Smooth muscle cell (in vitro differentiated cells): Measurements from ENCODE around the gene FKBP15. TPM values are rescaled to one million over a fixed set of nuclear protein-coding genes. Genes with fewer than 3 reads are reported as not detected.

Source experiments
- DNase-seq: peaks from one replicate; lab custom pipeline; 2025; ENCODE audit not compliant: unreplicated experiment; lab: John Stamatoyannopoulos, UW
- H2AFZ ChIP-seq: fragments of 200-600 bp; sonication (generic); 2 replicates; pipeline ENCODE4 v1.6.0; 2016; ENCODE audit warnings: antibody characterized with exemption, low read depth, mild to moderate bottlenecking
- H3F3A ChIP-seq: fragments of 200-600 bp; sonication (generic); 2 replicates; pipeline ENCODE4 v1.6.0; 2017; ENCODE audit warnings: antibody characterized with exemption, low read depth
- H3K27ac ChIP-seq: fragments of 200-600 bp; sonication (generic); 2 replicates; pipeline ENCODE4 v1.5.1; 2016; ENCODE audit warnings: low read depth, mild to moderate bottlenecking
- H3K27me3 ChIP-seq: fragments of 200-600 bp; sonication (generic); 2 replicates; pipeline ENCODE4 v1.6.1; 2016; ENCODE audit warnings: low read depth, mild to moderate bottlenecking
- H3K36me3 ChIP-seq: fragments of 200-600 bp; sonication (generic); 2 replicates; pipeline ENCODE4 v1.5.1; 2016; ENCODE audit warnings: low read depth
- H3K4me1 ChIP-seq: fragments of 200-600 bp; sonication (generic); 2 replicates; pipeline ENCODE4 v1.5.1; 2016; ENCODE audit warnings: low read depth
- H3K4me2 ChIP-seq: fragments of 200-600 bp; sonication (generic); 2 replicates; pipeline ENCODE4 v1.6.0; 2016; ENCODE audit warnings: mild to moderate bottlenecking
- H3K4me3 ChIP-seq: fragments of 200-600 bp; sonication (generic); 2 replicates; pipeline ENCODE4 v1.5.1; 2016; ENCODE audit warnings: mild to moderate bottlenecking
- H3K79me2 ChIP-seq: fragments of 200-600 bp; sonication (generic); 2 replicates; pipeline ENCODE4 v1.6.0; 2016; ENCODE audit warnings: low read depth, mild to moderate bottlenecking
- H3K9ac ChIP-seq: fragments of 200-600 bp; sonication (generic); 2 replicates; pipeline ENCODE4 v1.6.0; 2016; ENCODE audit warnings: low read depth
- H3K9me3 ChIP-seq: fragments of 200-600 bp; sonication (generic); replicated peaks from 2 replicates; pipeline ENCODE4 v1.5.1; 2016; ENCODE audit warnings: low read depth
- H4K20me1 ChIP-seq: fragments of 200-600 bp; sonication (generic); 2 replicates; pipeline ENCODE4 v1.6.0; 2016; ENCODE audit warnings: low read depth
- WGBS: methylation state at CpG from one replicate; pipeline ENCODE4 v1.1.7; 2016; ENCODE audit warnings: low lambda C conversion rate; 5-methylcytosine and 5-hydroxymethylcytosine counted together
- polyA plus RNA-seq: library from polyadenylated mRNA; unstranded; fragments of >200 nt; fragmentation: Nextera tagmentation; extraction: Ambion mirVana; gene quantifications from 2 replicates; pipeline ENCODE4 v1.2.1, GENCODE V29; 2016
- total RNA-seq: library from RNA; depleted of rRNA; stranded (reverse); fragments of >200 nt; gene quantifications from 2 replicates; pipeline ENCODE4 v1.2.3, GENCODE V29; 2014
- TF ChIP-seq, protein P1 (sequence below): fragments of 200-600 bp; sonication (generic); IDR thresholded peaks from 2 replicates; pipeline ENCODE4 v1.5.1; 2017; ENCODE audit warnings: borderline replicate concordance, mild to moderate bottlenecking, antibody characterized with exemption; ENCODE audit not compliant: insufficient read depth, poor library complexity, severe bottlenecking

FKBP15 gene
- total and polyA plus RNA-seq, 2 experiments from 2014 or later, result 13.0 to 27.9 TPM

DNA sequence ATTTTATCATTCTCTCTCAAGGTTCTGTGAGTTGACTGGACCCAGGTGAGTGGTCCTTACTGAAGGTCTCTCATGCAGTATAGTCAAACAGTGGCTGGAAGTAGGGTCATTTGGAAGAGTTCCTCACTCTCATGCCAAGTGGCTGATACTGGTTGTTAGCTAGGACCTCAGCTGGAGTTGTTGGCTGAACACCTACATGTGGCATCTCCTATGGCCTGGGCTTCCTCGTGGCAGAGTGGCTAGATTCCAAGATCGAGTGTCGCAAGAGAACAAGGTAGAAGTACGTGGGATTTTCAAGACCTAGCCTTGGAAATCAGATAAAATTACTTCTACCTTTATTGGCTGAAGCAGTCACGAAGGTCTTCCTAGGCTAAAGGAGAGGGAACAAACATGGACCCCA, 62.6 kb downstream of the FKBP15 start:
- Histone ChIP-seq H3F3A (peaks cover 7% of the 10 kb centered on the region), H3K9me3 (no peaks in the 10 kb centered on the region), H3K27me3 (no peaks in the 10 kb centered on the region), H3K36me3 (peaks cover 4% of the 10 kb centered on the region), H3K27ac (no peak overlapping the region), H3K79me2 (no peaks in the 10 kb centered on the region), H4K20me1 (peaks cover 9% of the 10 kb centered on the region), H2AFZ (no peak overlapping the region), H3K4me1 (no peaks in the 10 kb centered on the region), H3K9ac (no peak overlapping the region), H3K4me3 (no peak overlapping the region), H3K4me2 (no peak overlapping the region)
- DNase-seq, result no peak
- TF ChIP-seq, protein P1, sequence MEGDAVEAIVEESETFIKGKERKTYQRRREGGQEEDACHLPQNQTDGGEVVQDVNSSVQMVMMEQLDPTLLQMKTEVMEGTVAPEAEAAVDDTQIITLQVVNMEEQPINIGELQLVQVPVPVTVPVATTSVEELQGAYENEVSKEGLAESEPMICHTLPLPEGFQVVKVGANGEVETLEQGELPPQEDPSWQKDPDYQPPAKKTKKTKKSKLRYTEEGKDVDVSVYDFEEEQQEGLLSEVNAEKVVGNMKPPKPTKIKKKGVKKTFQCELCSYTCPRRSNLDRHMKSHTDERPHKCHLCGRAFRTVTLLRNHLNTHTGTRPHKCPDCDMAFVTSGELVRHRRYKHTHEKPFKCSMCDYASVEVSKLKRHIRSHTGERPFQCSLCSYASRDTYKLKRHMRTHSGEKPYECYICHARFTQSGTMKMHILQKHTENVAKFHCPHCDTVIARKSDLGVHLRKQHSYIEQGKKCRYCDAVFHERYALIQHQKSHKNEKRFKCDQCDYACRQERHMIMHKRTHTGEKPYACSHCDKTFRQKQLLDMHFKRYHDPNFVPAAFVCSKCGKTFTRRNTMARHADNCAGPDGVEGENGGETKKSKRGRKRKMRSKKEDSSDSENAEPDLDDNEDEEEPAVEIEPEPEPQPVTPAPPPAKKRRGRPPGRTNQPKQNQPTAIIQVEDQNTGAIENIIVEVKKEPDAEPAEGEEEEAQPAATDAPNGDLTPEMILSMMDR, result no peak
- WGBS, result 96% methylated on average over 5 of the region's 5 CpGs

DNA sequence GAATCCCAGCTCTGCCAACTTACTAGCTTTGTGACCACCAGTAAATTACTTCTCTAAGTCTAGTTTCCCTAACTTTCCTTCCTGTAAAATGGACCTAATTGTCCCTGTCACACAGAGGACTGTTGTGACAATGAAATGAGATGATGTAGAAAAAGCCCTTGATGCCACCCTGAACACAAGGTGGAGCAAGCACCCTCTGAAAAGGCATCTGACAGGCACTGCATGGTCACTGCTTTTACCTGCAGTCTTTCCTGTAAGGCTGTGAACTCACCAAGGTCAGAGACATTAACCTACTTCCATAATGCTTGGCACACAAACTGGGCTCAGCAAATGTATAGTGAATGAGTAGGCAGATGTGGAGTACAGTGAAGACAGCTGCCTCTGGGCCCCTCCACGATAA, 64.2 kb downstream of the FKBP15 start:
- peaks cover 4% of the 10 kb centered on the region for H3K36me3 ChIP-seq
- 94% methylated on average over 1 of the region's 1 CpG for WGBS

DNA sequence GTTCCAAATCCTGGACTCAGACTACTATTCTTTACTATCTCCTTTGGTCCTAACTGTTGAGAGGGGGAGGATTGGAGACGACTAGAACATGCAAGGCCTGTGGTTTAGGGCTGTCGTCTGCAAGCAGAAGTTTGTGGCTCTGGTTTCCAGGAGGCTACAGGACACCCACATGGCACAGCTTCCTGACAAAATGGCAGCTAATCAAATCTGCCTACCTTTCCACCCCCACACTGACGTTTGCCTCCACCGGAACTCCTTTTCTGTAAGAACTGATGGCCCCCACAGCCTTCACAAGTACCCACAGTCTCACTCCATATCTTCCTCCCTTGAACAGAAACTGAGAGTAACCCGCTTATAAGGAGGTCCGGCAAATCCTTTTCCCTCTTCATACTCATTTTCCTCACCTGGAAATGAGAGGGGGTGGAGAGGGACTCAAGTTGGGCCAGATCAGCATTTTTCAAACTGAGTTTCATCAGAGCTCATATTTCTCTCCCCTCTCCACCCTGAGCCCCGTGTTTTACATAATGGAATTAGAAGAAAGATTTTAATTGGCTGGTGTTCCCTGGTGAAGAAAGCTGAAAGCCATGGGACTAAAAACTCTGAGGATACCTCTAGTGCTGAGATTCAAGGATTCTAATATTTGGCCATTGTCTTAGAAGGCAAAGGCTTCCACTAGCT, 65.0 kb downstream of the FKBP15 start:
- H4K20me1 ChIP-seq, result peaks cover 11% of the 10 kb centered on the region
- DNase-seq, result no peak
- no peak overlapping the region for H3K4me3 ChIP-seq
- no peaks in the 10 kb centered on the region for H3K79me2 ChIP-seq
- WGBS, result 55% methylated on average over 7 of the region's 7 CpGs
- no peak overlapping the region for H3K9ac ChIP-seq
- H3F3A ChIP-seq, result peaks cover 7% of the 10 kb centered on the region
- no peak overlapping the region for H3K27ac ChIP-seq
- peaks cover 4% of the 10 kb centered on the region for H3K36me3 ChIP-seq
- TF ChIP-seq, protein P1, result no peak
- H3K9me3 ChIP-seq, result no peaks in the 10 kb centered on the region
- no peaks in the 10 kb centered on the region for H3K27me3 ChIP-seq
- no peaks in the 10 kb centered on the region for H3K4me1 ChIP-seq
- no peak overlapping the region for H3K4me2 ChIP-seq
- no peak overlapping the region for H2AFZ ChIP-seq

More for the DNA sequence above, 64.2 kb downstream of the FKBP15 start:
- Histone ChIP-seq H2AFZ (no peak overlapping the region), H3F3A (peaks cover 7% of the 10 kb centered on the region), H3K4me2 (no peak overlapping the region), H3K4me3 (no peak overlapping the region), H4K20me1 (peaks cover 11% of the 10 kb centered on the region), H3K79me2 (no peaks in the 10 kb centered on the region), H3K9me3 (no peaks in the 10 kb centered on the region), H3K27me3 (no peaks in the 10 kb centered on the region), H3K9ac (no peak overlapping the region), H3K27ac (no peak overlapping the region), H3K4me1 (no peaks in the 10 kb centered on the region)
- DNase-seq, result no peak
- TF ChIP-seq, protein P1, result no peak

DNA sequence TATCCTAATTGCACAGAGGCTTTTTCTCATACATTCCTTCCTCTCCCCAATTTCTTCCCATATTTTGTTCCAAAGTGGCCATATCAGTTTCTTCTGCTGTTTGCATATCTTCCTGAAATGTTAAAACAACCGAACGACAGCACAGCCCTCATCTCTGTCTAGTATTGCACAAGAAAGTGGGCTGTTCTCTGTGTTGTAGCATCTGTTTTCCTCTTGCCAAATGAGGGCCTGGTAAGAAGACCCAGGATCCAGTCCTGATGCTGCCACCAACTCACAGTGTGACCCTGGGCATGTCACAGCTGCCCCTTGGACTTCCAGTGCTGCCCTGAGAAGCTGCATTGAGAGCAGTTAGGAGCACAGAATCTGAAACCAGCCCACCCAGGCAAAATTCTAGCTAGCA, 66.1 kb downstream of the FKBP15 start:
- Histone ChIP-seq H4K20me1 (peaks cover 11% of the 10 kb centered on the region), H3K79me2 (no peaks in the 10 kb centered on the region), H3K27ac (no peak overlapping the region), H3F3A (peaks cover 7% of the 10 kb centered on the region), H3K27me3 (no peaks in the 10 kb centered on the region), H3K4me2 (no peak overlapping the region), H3K4me3 (no peak overlapping the region), H3K9me3 (no peaks in the 10 kb centered on the region), H3K4me1 (peaks cover 2% of the 10 kb centered on the region), H3K9ac (no peak overlapping the region), H2AFZ (no peak overlapping the region), H3K36me3 (no peaks in the 10 kb centered on the region)
- 70% methylated on average over 2 of the region's 2 CpGs for WGBS
- no peak for DNase-seq
- TF ChIP-seq, protein P1, result no peak
